ENCODE measurements around the gene UBE3A.

DNA sequence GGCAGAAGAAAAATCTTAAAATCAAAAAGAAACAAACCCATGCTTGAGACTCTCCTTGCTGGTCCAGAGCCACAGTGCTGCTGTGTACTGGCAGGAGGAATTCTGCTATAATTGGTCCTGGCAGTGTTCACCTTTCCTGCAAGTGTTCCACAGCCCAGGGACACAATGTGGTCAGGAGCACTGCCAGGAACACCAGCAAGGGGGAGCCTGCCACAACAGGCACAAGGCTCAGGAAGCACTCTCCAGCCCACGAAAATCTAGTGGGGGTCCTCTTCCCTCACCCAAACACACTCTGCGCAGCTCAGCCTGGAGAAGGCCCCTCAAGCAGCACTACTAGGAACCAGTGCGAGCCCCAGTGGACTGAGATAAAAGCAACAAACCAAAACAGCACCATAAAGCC is 92.9 kb downstream of the UBE3A start:
- no peak for TF ChIP-seq FOXA1 (IDR thresholded peaks at IDR 0.05)
- TF ChIP-seq FOXK2 (IDR thresholded peaks at IDR 0.05), result no peak
- no peak for TF ChIP-seq SP1 (IDR thresholded peaks at IDR 0.05)
- no peak for TF ChIP-seq ARNT (IDR thresholded peaks at IDR 0.05)
- no peak for TF ChIP-seq CTBP1 (IDR thresholded peaks at IDR 0.05; ENCODE audit: borderline replicate concordance)
- no peak for TF ChIP-seq NFRKB (IDR thresholded peaks at IDR 0.05)
- no peak for TF ChIP-seq ZNF384 (IDR thresholded peaks at IDR 0.05)
- TF ChIP-seq LEF1 (IDR thresholded peaks at IDR 0.05; ENCODE audit: borderline replicate concordance), result no peak

Data from HEK293T (cell line).